Endothelial cell of umbilical vein (primary cell): ENCODE measurements around the gene AGRN. TPM values are rescaled to one million over a fixed set of nuclear protein-coding genes. Genes with fewer than 3 reads are reported as not detected.

Experiments
- BruUV-seq: library from RNA; stranded (reverse); fragments of 400-500 nt; replicated peaks from 2 replicates; lab custom pipeline; 2021; lab: Mats Ljungman, UMichigan
- CTCF ChIA-PET: fragments of 300-600, 350-600 bp; sonication (Branson Sonifier 250); formaldehyde crosslinking; loops from one replicate; lab custom pipeline; 2021; ENCODE audit warnings: antibody characterized with exemption, inconsistent platforms; lab: Charles Lee
- POLR2A ChIA-PET: fragments of 300-600, 350-600 bp; sonication (Branson Sonifier 250); formaldehyde crosslinking; loops from one replicate; lab custom pipeline; 2021; ENCODE audit warnings: antibody characterized with exemption, inconsistent platforms; lab: Charles Lee
- DNase-seq: peaks from one replicate; pipeline ENCODE4 v3.0.0-alpha.2; 2011; ENCODE audit warnings: low read depth, low spot score
- FAIRE-seq: peaks from 2 replicates; lab custom pipeline; 2011; peaks lifted over from hg19 to GRCh38; lab: Jason Lieb, UNC
- H2AFZ ChIP-seq: 2 replicates; pipeline ENCODE4 v1.6.0; 2012; ENCODE audit warnings: low read depth, low read length, control low read depth, inconsistent platforms
- H3K27ac ChIP-seq: 2 replicates; pipeline ENCODE4 v1.5.1; 2011; ENCODE audit warnings: low read depth, mild to moderate bottlenecking, control low read depth, low read length, moderate library complexity; ENCODE audit not compliant: insufficient read depth
- H3K27me3 ChIP-seq, 2 experiments: 2 replicates each; pipeline versions ENCODE4 v1.6.0 to v1.6.1; 2011; ENCODE audit warnings: low read length in 2 of 2, mixed read lengths in 1 of 2; ENCODE audit not compliant: control insufficient read depth in 2 of 2, insufficient read depth in 2 of 2
- H3K36me3 ChIP-seq, 2 experiments: 2 replicates in 1 of 2; 3 replicates in 1 of 2; pipeline ENCODE4 v1.5.1; 2011; ENCODE audit warnings: low read length in 2 of 2, mild to moderate bottlenecking in 1 of 2, moderate library complexity in 1 of 2; ENCODE audit not compliant: control insufficient read depth in 2 of 2, insufficient read depth in 2 of 2; ENCODE audit errors: extremely low read depth in 1 of 2
- H3K4me1 ChIP-seq: 3 replicates; pipeline ENCODE4 v1.5.1; 2011; ENCODE audit warnings: mild to moderate bottlenecking, low read length; ENCODE audit not compliant: control insufficient read depth, insufficient read depth; ENCODE audit errors: extremely low read depth
- H3K4me2 ChIP-seq: 2 replicates; pipeline ENCODE4 v1.6.1; 2011; ENCODE audit warnings: low read length, control low read depth, mixed read lengths; ENCODE audit not compliant: insufficient read depth
- H3K4me3 ChIP-seq, 3 experiments: fragments of 200-600 bp in 1 of 3; sonication (generic), shearing (Covaris generic) in 1 of 3; replicated peaks in 1 of 3; 2 replicates each; pipeline ENCODE4 v1.5.1; 2011 to 2016; ENCODE audit warnings: control low read depth in 3 of 3, low read length in 3 of 3, mild to moderate bottlenecking in 2 of 3, inconsistent platforms in 1 of 3, low read depth in 1 of 3, moderate library complexity in 1 of 3; ENCODE audit not compliant: insufficient read depth in 1 of 3
- H3K79me2 ChIP-seq: 2 replicates; pipeline ENCODE4 v1.6.0; 2012; ENCODE audit warnings: low read length, inconsistent platforms; ENCODE audit not compliant: control insufficient read depth, insufficient read depth
- H3K9ac ChIP-seq: replicated peaks from 2 replicates; pipeline ENCODE3; 2011; ENCODE audit warnings: low read length, control low read depth; ENCODE audit not compliant: insufficient read depth; ENCODE audit errors: extremely low read depth
- H3K9me1 ChIP-seq: replicated peaks from 3 replicates; pipeline ENCODE4 v1.6.0; 2011; ENCODE audit warnings: mild to moderate bottlenecking, low read length; ENCODE audit not compliant: control insufficient read depth, insufficient read depth; ENCODE audit errors: extremely low read depth
- H3K9me3 ChIP-seq: replicated peaks from 2 replicates; pipeline ENCODE4 v1.5.1; 2012; ENCODE audit warnings: low read length, inconsistent platforms; ENCODE audit not compliant: control insufficient read depth, insufficient read depth
- H4K20me1 ChIP-seq: replicated peaks from 2 replicates; pipeline ENCODE3; 2011; ENCODE audit warnings: mild to moderate bottlenecking, low read length; ENCODE audit not compliant: control insufficient read depth, insufficient read depth; ENCODE audit errors: extremely low read depth
- EZH2 ChIP-seq: IDR thresholded peaks from 2 replicates; pipeline ENCODE4 v1.6.1; 2012; ENCODE audit warnings: borderline replicate concordance, low read depth, mild to moderate bottlenecking, moderate library complexity, low read length, inconsistent platforms; ENCODE audit not compliant: severe bottlenecking
- FOS ChIP-seq: IDR thresholded peaks from 2 replicates; pipeline ENCODE4 v1.6.1; 2011; ENCODE audit warnings: mild to moderate bottlenecking, low read length, moderate library complexity, borderline replicate concordance; ENCODE audit not compliant: insufficient read depth
- GATA2 ChIP-seq: IDR thresholded peaks from 2 replicates; pipeline ENCODE4 v1.7.0; 2011; ENCODE audit warnings: low read depth, mild to moderate bottlenecking, moderate library complexity, mixed read lengths, low read length; ENCODE audit not compliant: insufficient read length, insufficient read depth
- JUN ChIP-seq: IDR thresholded peaks from 2 replicates; pipeline ENCODE4 v1.6.1; 2011; ENCODE audit warnings: borderline replicate concordance, low read depth; ENCODE audit not compliant: insufficient read length, insufficient read depth
- MYC ChIP-seq: IDR thresholded peaks from one replicate; pipeline ENCODE4 v1.6.1; 2011; ENCODE audit warnings: mild to moderate bottlenecking, low read depth, low read length
- POLR2A ChIP-seq: IDR thresholded peaks from 2 replicates; pipeline ENCODE4 v1.6.1; 2012; ENCODE audit warnings: low read depth, mild to moderate bottlenecking, control low read depth, low read length
- POLR2AphosphoS5 ChIP-seq: IDR thresholded peaks from 2 replicates; pipeline ENCODE4 v1.6.1; 2012; ENCODE audit warnings: low read depth, mild to moderate bottlenecking, control low read depth, low read length, moderate library complexity; ENCODE audit not compliant: insufficient read depth
- dilution Hi-C: fragments of 300-500 bp; cut with MboI; formaldehyde crosslinking; loops from one replicate; pipeline ENCODE4 v1.15.0; 2019; ENCODE audit warnings: low sequenced_read_pairs; ENCODE audit not compliant: extremely low pct_ligation_motif_present
- intact Hi-C: fragments of 100-400 bp; cut with micrococcal nuclease; formaldehyde crosslinking; loops from one replicate; pipeline ENCODE4 v1.10.0; 2022
- polyA plus RNA-seq, 4 experiments: library from polyadenylated mRNA; depleted of rRNA in 3 of 4; stranded (reverse) in 3 of 4; unstranded in 1 of 4; fragments of >200 nt; gene quantifications; 2 replicates each; pipeline versions ENCODE4 v1.2.1 to v1.2.3, GENCODE V29; 2011 to 2012; ENCODE audit warnings: missing spikeins in 1 of 4
- total RNA-seq: library from RNA; stranded (reverse); gene quantifications from 2 replicates; pipeline ENCODE4 v1.2.3, GENCODE V29; 2021
- TF ChIP-seq, protein P1 (sequence below): IDR thresholded peaks from 2 replicates; pipeline ENCODE4 v1.6.1; 2011; ENCODE audit not compliant: insufficient read depth, insufficient read length
- TF ChIP-seq, protein P2 (sequence below), 2 donors: IDR thresholded peaks; 1 replicate in 1 of 2; 2 replicates in 1 of 2; pipeline ENCODE4 v1.5.1; 2011; ENCODE audit warnings: low read length in 2 of 2, mild to moderate bottlenecking in 2 of 2, moderate library complexity in 2 of 2, control low read depth in 1 of 2, inconsistent platforms in 1 of 2, low read depth in 1 of 2; ENCODE audit not compliant: insufficient read depth in 1 of 2; ENCODE audit errors: extremely low read depth in 1 of 2

The AGRN gene
- total and polyA plus RNA-seq, 2 donors (not counting 3 experiments of a cell fraction or from before 2014, with no cell fraction given): 66.6 to 67.8 TPM

DNA sequence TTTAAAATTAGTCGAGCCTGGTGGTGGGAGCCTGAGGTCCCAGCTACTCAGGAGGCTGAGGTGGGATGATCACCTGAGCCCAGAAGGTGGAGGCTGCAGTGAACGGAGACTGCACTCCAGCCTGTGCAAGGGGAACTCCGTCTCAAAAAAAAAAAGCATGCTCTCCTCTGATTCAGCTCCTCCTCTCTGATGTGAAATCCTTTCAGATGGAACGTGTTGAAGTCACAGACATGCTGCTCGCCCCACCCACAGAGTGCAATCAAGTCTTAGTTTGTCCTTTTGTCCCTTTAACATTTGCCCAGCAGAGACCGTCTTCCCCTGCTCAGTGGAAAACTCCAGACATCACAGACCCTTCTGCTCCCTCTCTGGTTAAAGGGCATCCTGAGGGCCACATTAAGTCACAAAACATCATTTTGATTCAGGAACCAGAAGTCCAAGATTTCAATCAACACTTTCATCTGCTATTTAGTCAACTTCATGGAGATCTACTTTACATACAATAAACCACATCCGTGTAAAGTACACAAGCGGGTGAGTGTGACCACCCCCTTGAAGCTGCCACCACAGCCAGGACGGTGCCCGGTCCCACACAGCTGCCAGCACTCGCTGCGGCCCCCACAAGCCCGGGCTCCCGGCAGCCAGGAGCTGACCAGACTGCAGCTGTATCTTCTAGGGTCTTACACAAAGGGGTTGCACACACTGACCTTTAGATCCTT lies 73.1 kb downstream of the AGRN start:
- POLR2A ChIA-PET: no interaction called here

DNA sequence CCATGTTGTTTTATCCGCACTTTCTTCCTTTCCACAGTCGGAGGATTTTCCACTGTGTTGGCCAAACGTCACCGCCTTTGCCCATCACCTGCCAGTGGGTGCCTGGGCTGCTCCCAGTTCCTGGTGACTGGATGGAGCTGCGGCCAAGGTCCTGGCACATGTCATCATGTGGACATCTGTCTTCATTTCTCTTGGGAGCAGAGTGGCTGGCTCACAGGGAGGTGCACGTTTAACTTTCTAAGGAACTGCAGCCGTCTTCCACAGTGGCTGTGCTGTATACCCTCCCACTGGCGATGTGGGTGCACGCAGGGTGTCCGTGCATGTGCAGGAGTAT lies 73.7 kb downstream of the AGRN start:
- dilution Hi-C loops: no loop called here
- CTCF ChIA-PET: no interaction called here

More for the DNA sequence above, 73.1 kb downstream of the AGRN start:
- Histone ChIP-seq H3K9ac (no peak overlapping the region), H3K9me3 (no peaks in the 10 kb centered on the region), H3K27ac (no peak overlapping the region), H3K27me3 (no peaks in the 10 kb centered on the region), H2AFZ (no peak overlapping the region), H3K4me3 (no peak overlapping the region), H3K79me2 (no peaks in the 10 kb centered on the region), H4K20me1 (no peaks in the 10 kb centered on the region), H3K4me2 (no peak overlapping the region), H3K9me1 (no peaks in the 10 kb centered on the region), H3K36me3 (no peaks in the 10 kb centered on the region), H3K4me1 (no peaks in the 10 kb centered on the region)
- no peak for FAIRE-seq
- TF ChIP-seq MYC (no peak), EZH2 (no peak), POLR2A (no peak), GATA2 (no peak), POLR2AphosphoS5 (no peak), FOS (no peak), JUN (no peak)
- TF ChIP-seq, protein P1, sequence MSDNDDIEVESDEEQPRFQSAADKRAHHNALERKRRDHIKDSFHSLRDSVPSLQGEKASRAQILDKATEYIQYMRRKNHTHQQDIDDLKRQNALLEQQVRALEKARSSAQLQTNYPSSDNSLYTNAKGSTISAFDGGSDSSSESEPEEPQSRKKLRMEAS: no peak
- intact Hi-C loops: no loop called here
- dilution Hi-C loops: no loop called here
- CTCF ChIA-PET: no interaction called here
- DNase-seq: no peak
- no TSS peak for BruUV-seq

More for the DNA sequence above, 73.7 kb downstream of the AGRN start:
- FAIRE-seq (no peak), DNase-seq (no peak)
- H4K20me1 ChIP-seq: no peaks in the 10 kb centered on the region
- TF ChIP-seq, protein P2, sequence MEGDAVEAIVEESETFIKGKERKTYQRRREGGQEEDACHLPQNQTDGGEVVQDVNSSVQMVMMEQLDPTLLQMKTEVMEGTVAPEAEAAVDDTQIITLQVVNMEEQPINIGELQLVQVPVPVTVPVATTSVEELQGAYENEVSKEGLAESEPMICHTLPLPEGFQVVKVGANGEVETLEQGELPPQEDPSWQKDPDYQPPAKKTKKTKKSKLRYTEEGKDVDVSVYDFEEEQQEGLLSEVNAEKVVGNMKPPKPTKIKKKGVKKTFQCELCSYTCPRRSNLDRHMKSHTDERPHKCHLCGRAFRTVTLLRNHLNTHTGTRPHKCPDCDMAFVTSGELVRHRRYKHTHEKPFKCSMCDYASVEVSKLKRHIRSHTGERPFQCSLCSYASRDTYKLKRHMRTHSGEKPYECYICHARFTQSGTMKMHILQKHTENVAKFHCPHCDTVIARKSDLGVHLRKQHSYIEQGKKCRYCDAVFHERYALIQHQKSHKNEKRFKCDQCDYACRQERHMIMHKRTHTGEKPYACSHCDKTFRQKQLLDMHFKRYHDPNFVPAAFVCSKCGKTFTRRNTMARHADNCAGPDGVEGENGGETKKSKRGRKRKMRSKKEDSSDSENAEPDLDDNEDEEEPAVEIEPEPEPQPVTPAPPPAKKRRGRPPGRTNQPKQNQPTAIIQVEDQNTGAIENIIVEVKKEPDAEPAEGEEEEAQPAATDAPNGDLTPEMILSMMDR (IDR thresholded peaks at IDR 0.05; ENCODE audit: extremely low read depth in 1 of 2, insufficient read depth in 1 of 2, low read depth in 1 of 2, low read length in 2 of 2): no peak
- no peaks in the 10 kb centered on the region for H3K79me2 ChIP-seq
- H3K4me3 ChIP-seq: no peak overlapping the region
- H3K27me3 ChIP-seq: no peaks in the 10 kb centered on the region
- H2AFZ ChIP-seq: no peak overlapping the region
- H3K36me3 ChIP-seq: no peaks in the 10 kb centered on the region
- intact Hi-C loops: no loop called here
- no peak overlapping the region for H3K9ac ChIP-seq
- H3K9me1 ChIP-seq: no peaks in the 10 kb centered on the region
- H3K4me2 ChIP-seq: no peak overlapping the region
- BruUV-seq: no TSS peak
- H3K4me1 ChIP-seq: no peaks in the 10 kb centered on the region
- H3K9me3 ChIP-seq: no peaks in the 10 kb centered on the region
- POLR2A ChIA-PET: no interaction called here
- no peak overlapping the region for H3K27ac ChIP-seq
